Neuronal stem cell (in vitro differentiated cells): ENCODE results near the gene DLG5.

ENCODE experiments used
- DNase-seq: peaks from one replicate; pipeline ENCODE4 v3.0.0-alpha.2; 2013; ENCODE audit warnings: low spot score
- H2AFZ ChIP-seq: one replicate; pipeline ENCODE4 v1.6.1; 2013; ENCODE audit warnings: mild to moderate bottlenecking, low read length, inconsistent platforms
- H2AK5ac ChIP-seq: 2 replicates; pipeline ENCODE4 v1.6.1; 2013; ENCODE audit warnings: low read depth, mild to moderate bottlenecking, inconsistent platforms, low read length, moderate library complexity, mixed read lengths
- H2BK120ac ChIP-seq: 2 replicates; pipeline ENCODE4 v1.6.1; 2013; ENCODE audit warnings: low read depth, mild to moderate bottlenecking, inconsistent platforms, low read length, moderate library complexity, mixed read lengths
- H2BK12ac ChIP-seq: one replicate; pipeline ENCODE4 v1.6.1; 2013; ENCODE audit warnings: low read length, inconsistent platforms
- H2BK15ac ChIP-seq: 2 replicates; pipeline ENCODE4 v1.6.1; 2013; ENCODE audit warnings: mild to moderate bottlenecking, low read length, inconsistent platforms, mixed read lengths
- H2BK5ac ChIP-seq: one replicate; pipeline ENCODE4 v1.6.1; 2013; ENCODE audit warnings: inconsistent platforms, mild to moderate bottlenecking, low read length, moderate library complexity
- H3K14ac ChIP-seq: one replicate; pipeline ENCODE4 v1.6.1; 2013; ENCODE audit warnings: low read length, inconsistent platforms
- H3K18ac ChIP-seq: 2 replicates; pipeline ENCODE4 v1.6.1; 2013; ENCODE audit warnings: low read length, inconsistent platforms
- H3K23ac ChIP-seq: 2 replicates; pipeline ENCODE4 v1.6.1; 2013; ENCODE audit warnings: low read depth, mild to moderate bottlenecking, mixed read lengths, low read length, inconsistent platforms; ENCODE audit not compliant: poor library complexity
- H3K27ac ChIP-seq: replicated peaks from 3 replicates; pipeline ENCODE4 v1.5.1; 2013; ENCODE audit warnings: low read length, inconsistent platforms
- H3K27me3 ChIP-seq, 3 experiments: 2 replicates each; pipeline ENCODE4 v1.6.1; 2013; ENCODE audit warnings: low read length in 3 of 3, mild to moderate bottlenecking in 2 of 3, inconsistent platforms in 1 of 3, low read depth in 1 of 3, mixed read lengths in 1 of 3, moderate library complexity in 1 of 3; ENCODE audit not compliant: control insufficient read depth in 3 of 3, insufficient read depth in 3 of 3
- H3K36me3 ChIP-seq, 2 donors: replicated peaks in 1 of 2; 2 replicates each; pipeline ENCODE4 v1.6.1; 2013; ENCODE audit warnings: low read length in 2 of 2; ENCODE audit not compliant: control insufficient read depth in 2 of 2, insufficient read depth in 2 of 2
- H3K4ac ChIP-seq: 2 replicates; pipeline ENCODE4 v1.6.1; 2013; ENCODE audit warnings: inconsistent platforms, mild to moderate bottlenecking, low read length, moderate library complexity
- H3K4me1 ChIP-seq, 2 donors: 1 replicate in 1 of 2; 2 replicates in 1 of 2; pipeline ENCODE4 v1.6.1; 2013; ENCODE audit warnings: low read length in 2 of 2, low read depth in 1 of 2; ENCODE audit not compliant: control insufficient read depth in 2 of 2, insufficient read depth in 1 of 2
- H3K4me2 ChIP-seq: one replicate; pipeline ENCODE4 v1.6.1; 2013; ENCODE audit warnings: mild to moderate bottlenecking, low read length, inconsistent platforms; ENCODE audit not compliant: insufficient read depth, poor library complexity, severe bottlenecking
- H3K4me3 ChIP-seq, 2 donors: 2 replicates each; pipeline ENCODE4 v1.5.1; 2013; ENCODE audit warnings: low read length in 2 of 2, mild to moderate bottlenecking in 2 of 2, inconsistent platforms in 1 of 2, moderate library complexity in 1 of 2
- H3K79me1 ChIP-seq: one replicate; pipeline ENCODE4 v1.6.1; 2013; ENCODE audit warnings: low read depth, mild to moderate bottlenecking, inconsistent platforms, low read length, moderate library complexity
- H3K9ac ChIP-seq: one replicate; pipeline ENCODE4 v1.6.1; 2013; ENCODE audit warnings: mild to moderate bottlenecking, low read depth, low read length, inconsistent platforms; ENCODE audit not compliant: poor library complexity
- H3K9me3 ChIP-seq, 2 donors: replicated peaks in 1 of 2; 2 replicates each; pipeline versions ENCODE3 to v1.6.1; 2013; ENCODE audit warnings: low read length in 2 of 2, mild to moderate bottlenecking in 2 of 2, inconsistent platforms in 1 of 2, low read depth in 1 of 2, mixed read lengths in 1 of 2, moderate library complexity in 1 of 2; ENCODE audit not compliant: control insufficient read depth in 2 of 2, insufficient read depth in 1 of 2
- H4K8ac ChIP-seq: one replicate; pipeline ENCODE4 v1.6.1; 2013; ENCODE audit warnings: low read depth, mild to moderate bottlenecking, inconsistent platforms, low read length, moderate library complexity
- H4K91ac ChIP-seq: one replicate; pipeline ENCODE4 v1.6.1; 2013; ENCODE audit warnings: low read length, low read depth, mild to moderate bottlenecking, inconsistent platforms; ENCODE audit not compliant: poor library complexity
- WGBS, 2 donors: extraction: QIAGEN DNeasy Blood & Tissue Kit; methylation state at CpG; one replicate each; pipeline ENCODE4 v1.1.7; 2013; ENCODE audit warnings: missing lambda C conversion rate in 2 of 2, mixed read lengths in 1 of 2; ENCODE audit not compliant: insufficient read length in 2 of 2, insufficient replicate concordance in 1 of 2; ENCODE audit errors: extremely low coverage in 2 of 2; 5-methylcytosine and 5-hydroxymethylcytosine counted together

Gene DLG5

GRCh38 chr10:77912576-77912975, 14.0 kb downstream of the DLG5 start:
- Histone ChIP-seq H3K4me1 (peaks cover 3 to 13% of the 10 kb centered on the region in 2 donors), H3K4me2 (no peak overlapping the region), H2BK5ac (no peak overlapping the region), H3K27me3 (no peaks in the 10 kb centered on the region), H4K91ac (no peak overlapping the region), H3K14ac (no peak overlapping the region), H2BK15ac (no peak overlapping the region), H3K4me3 (no peak overlapping the region), H3K9ac (no peak overlapping the region), H3K18ac (no peak overlapping the region), H4K8ac (no peak overlapping the region), H2BK120ac (no peak overlapping the region), H2AFZ (no peak overlapping the region), H2AK5ac (no peak overlapping the region), H3K79me1 (peaks cover 2% of the 10 kb centered on the region), H3K9me3 (no peaks in the 10 kb centered on the region), H3K36me3 (peaks cover 0 to 14% of the 10 kb centered on the region in 2 donors), H3K4ac (no peak overlapping the region), H2BK12ac (no peak overlapping the region), H3K27ac (no peak overlapping the region), H3K23ac (no peak overlapping the region)
- no peak for DNase-seq
- WGBS, 2 donors: no CpG with 5 or more reads among the region's 2 CpGs

GRCh38 chr10:77911535-77912123, 14.9 kb downstream of the DLG5 start:
- H3K4ac ChIP-seq: no peak overlapping the region
- no peak overlapping the region for H3K23ac ChIP-seq
- H3K4me3 ChIP-seq: no peak overlapping the region
- H2BK12ac ChIP-seq: no peak overlapping the region
- H3K4me2 ChIP-seq: no peak overlapping the region
- no peaks in the 10 kb centered on the region for H3K9me3 ChIP-seq
- H2AFZ ChIP-seq: no peak overlapping the region
- no peak overlapping the region for H3K18ac ChIP-seq
- no peak overlapping the region for H2AK5ac ChIP-seq
- H4K8ac ChIP-seq: no peak overlapping the region
- no peak overlapping the region for H4K91ac ChIP-seq
- H2BK5ac ChIP-seq: no peak overlapping the region
- peaks cover 3% of the 10 kb centered on the region for H3K79me1 ChIP-seq
- no peak overlapping the region for H3K27ac ChIP-seq
- H3K4me1 ChIP-seq: peaks cover 3 to 13% of the 10 kb centered on the region in 2 donors
- DNase-seq: no peak
- no CpG with 5 or more reads among the region's 7 CpGs for WGBS, 2 donors
- H3K9ac ChIP-seq: no peak overlapping the region
- H2BK120ac ChIP-seq: no peak overlapping the region
- H3K27me3 ChIP-seq: no peaks in the 10 kb centered on the region
- H3K36me3 ChIP-seq: peaks cover 0 to 13% of the 10 kb centered on the region in 2 donors
- H3K14ac ChIP-seq: no peak overlapping the region
- H2BK15ac ChIP-seq: no peak overlapping the region

GRCh38 chr10:77910524-77911145, 15.9 kb downstream of the DLG5 start:
- Histone ChIP-seq H3K27me3 (no peaks in the 10 kb centered on the region), H3K79me1 (peaks cover 3% of the 10 kb centered on the region), H4K8ac (no peak overlapping the region), H3K4ac (no peak overlapping the region), H3K9me3 (no peaks in the 10 kb centered on the region), H3K9ac (no peak overlapping the region), H3K36me3 (peaks cover 2 to 16% of the 10 kb centered on the region in 2 donors), H2BK15ac (no peak overlapping the region), H3K27ac (no peak overlapping the region), H2BK12ac (no peak overlapping the region), H2BK120ac (no peak overlapping the region), H3K14ac (no peak overlapping the region), H3K23ac (no peak overlapping the region), H3K18ac (no peak overlapping the region), H2AK5ac (no peak overlapping the region), H3K4me1 (peaks cover 3 to 13% of the 10 kb centered on the region in 2 donors), H4K91ac (no peak overlapping the region), H3K4me2 (no peak overlapping the region), H2BK5ac (no peak overlapping the region), H2AFZ (no peak overlapping the region), H3K4me3 (no peak overlapping the region)
- no CpG with 5 or more reads among the region's 8 CpGs for whole genome bisulfite sequencing, 2 donors
- no peak for DNase-seq

- Histone ChIP-seq H3K4me1 (peaks cover 3 to 13% of the 10 kb centered on the region in 2 donors), H3K36me3 (peaks cover 2 to 22% of the 10 kb centered on the region in 2 donors), H2BK5ac (no peak overlapping the region), H3K14ac (peak overlapping the region; percentile 1), H2AFZ (no peak overlapping the region), H4K8ac (no peak overlapping the region), H2AK5ac (no peak overlapping the region), H4K91ac (no peak overlapping the region), H2BK120ac (no peak overlapping the region), H3K4me2 (no peak overlapping the region), H3K9me3 (no peaks in the 10 kb centered on the region), H2BK15ac (no peak overlapping the region), H3K4me3 (no peak overlapping the region), H3K9ac (no peak overlapping the region), H3K79me1 (peaks cover 3% of the 10 kb centered on the region), H3K27ac (no peak overlapping the region), H2BK12ac (no peak overlapping the region), H3K4ac (peak overlapping the region; percentile 13), H3K27me3 (no peaks in the 10 kb centered on the region), H3K23ac (no peak overlapping the region), H3K18ac (peak overlapping the region; percentile 5)
- no peak for DNase-seq
- no CpG with 5 or more reads among the region's 11 CpGs for WGBS, 2 donors
Measured at GRCh38 chr10:77909749-77910375, 16.7 kb downstream of the DLG5 start.
